Hepatocyte (in vitro differentiated cells): ENCODE data around the gene IMPDH2. TPM values are rescaled to one million over a fixed set of nuclear protein-coding genes. Genes with fewer than 3 reads are reported as not detected.

Experiments used
- DNase-seq: peaks from one replicate; pipeline ENCODE4 v3.0.0-alpha.2; 2016; ENCODE audit warnings: low spot score
- H2AFZ ChIP-seq: fragments of 200-600 bp; sonication (generic); 2 replicates; pipeline ENCODE4 v1.6.0; 2016; ENCODE audit warnings: antibody characterized with exemption, mild to moderate bottlenecking
- H3K27ac ChIP-seq: fragments of 200-600 bp; sonication (generic); 2 replicates; pipeline ENCODE4 v1.5.1; 2016; ENCODE audit warnings: mild to moderate bottlenecking
- H3K27me3 ChIP-seq: fragments of 200-600 bp; sonication (generic); 2 replicates; pipeline ENCODE4 v1.6.1; 2016
- H3K36me3 ChIP-seq: fragments of 200-600 bp; sonication (generic); replicated peaks from 2 replicates; pipeline ENCODE4 v1.5.1; 2016; ENCODE audit warnings: low read depth; ENCODE audit not compliant: insufficient read depth
- H3K4me1 ChIP-seq: fragments of 200-600 bp; sonication (generic); 2 replicates; pipeline ENCODE4 v1.5.1; 2016; ENCODE audit warnings: mild to moderate bottlenecking, moderate library complexity; ENCODE audit not compliant: insufficient read depth
- H3K4me2 ChIP-seq: fragments of 200-600 bp; sonication (generic); 2 replicates; pipeline ENCODE4 v1.6.0; 2016
- H3K4me3 ChIP-seq: fragments of 200-600 bp; sonication (generic); 2 replicates; pipeline ENCODE4 v1.5.1; 2016; ENCODE audit warnings: mild to moderate bottlenecking
- H3K79me2 ChIP-seq: fragments of 200-600 bp; sonication (generic); 2 replicates; pipeline ENCODE4 v1.6.0; 2017; ENCODE audit warnings: mild to moderate bottlenecking
- H3K9me2 ChIP-seq: fragments of 200-600 bp; sonication (generic); replicated peaks from 2 replicates; pipeline ENCODE4 v1.6.0; 2017; ENCODE audit warnings: mild to moderate bottlenecking; ENCODE audit not compliant: insufficient read depth
- H3K9me3 ChIP-seq: fragments of 200-600 bp; sonication (generic); 2 replicates; pipeline ENCODE4 v1.5.1; 2016; ENCODE audit warnings: low read depth, mild to moderate bottlenecking
- H4K20me1 ChIP-seq: fragments of 200-600 bp; sonication (generic); 2 replicates; pipeline ENCODE4 v1.6.0; 2016; ENCODE audit warnings: mild to moderate bottlenecking; ENCODE audit not compliant: insufficient read depth, poor library complexity, severe bottlenecking
- CTCF ChIP-seq: fragments of 200-600 bp; sonication (generic); IDR thresholded peaks from 2 replicates; pipeline ENCODE4 v1.5.1; 2016; ENCODE audit warnings: antibody characterized with exemption, mild to moderate bottlenecking; ENCODE audit not compliant: poor library complexity
- EZH2 ChIP-seq: fragments of 200-600 bp; sonication (generic); IDR thresholded peaks from 2 replicates; pipeline ENCODE4 v1.6.1; 2016; ENCODE audit warnings: antibody characterized with exemption, mild to moderate bottlenecking, borderline replicate concordance
- EZH2phosphoT487 ChIP-seq: fragments of 200-600 bp; sonication (generic); IDR thresholded peaks from one replicate; pipeline ENCODE4 v1.6.1; 2018; ENCODE audit warnings: antibody characterized with exemption, mild to moderate bottlenecking, low read depth, moderate library complexity; ENCODE audit not compliant: unreplicated experiment, severe bottlenecking
- WGBS: methylation state at CpG from one replicate; pipeline ENCODE4 v1.1.6; 2016; ENCODE audit warnings: low lambda C conversion rate; ENCODE audit errors: missing lambda C conversion rate; 5-methylcytosine and 5-hydroxymethylcytosine counted together
- polyA plus RNA-seq: library from polyadenylated mRNA; unstranded; fragments of >200 nt; fragmentation: Nextera tagmentation; extraction: Ambion mirVana; gene quantifications from 2 replicates; pipeline ENCODE4 v1.2.1, GENCODE V29; 2016
- total RNA-seq: library from RNA; depleted of rRNA; stranded (reverse); fragments of >200 nt; gene quantifications from 2 replicates; pipeline ENCODE4 v1.2.3, GENCODE V29; 2014

Gene IMPDH2
- total and polyA plus RNA-seq, 2 experiments from 2014 or later = 115 to 180 TPM

- no peak for DNase-seq
- peak overlapping the region; percentile 99 for H3K4me2 ChIP-seq
- no peak overlapping the region for H3K4me3 ChIP-seq
- peaks cover 48% of the 10 kb centered on the region for H3K79me2 ChIP-seq
- TF ChIP-seq EZH2 = no peak
- TF ChIP-seq EZH2phosphoT487 = no peak
- no peak for TF ChIP-seq CTCF
- no peaks in the 10 kb centered on the region for H3K9me2 ChIP-seq
- no peaks in the 10 kb centered on the region for H4K20me1 ChIP-seq
- peak overlapping the region; percentile 98 for H3K27ac ChIP-seq
- no peaks in the 10 kb centered on the region for H3K9me3 ChIP-seq
- H3K36me3 ChIP-seq = no peaks in the 10 kb centered on the region
- 89% methylated on average over 5 of the region's 5 CpGs for WGBS
- H3K27me3 ChIP-seq = no peaks in the 10 kb centered on the region
- peaks cover 14% of the 10 kb centered on the region for H3K4me1 ChIP-seq
- no peak overlapping the region for H2AFZ ChIP-seq
Measured at GRCh38 chr3:48991851-48992545, 37.2 kb downstream of the IMPDH2 start.

- TF ChIP-seq EZH2phosphoT487 = no peak
- no peak for TF ChIP-seq EZH2
- TF ChIP-seq CTCF = no peak
- DNase-seq = peak; percentile 52
- WGBS = 12% methylated on average over 32 of the region's 40 CpGs
Measured at GRCh38 chr3:48990636-48991469, 38.3 kb downstream of the IMPDH2 start.

GRCh38 chr3:48989796-48990635 is 39.2 kb downstream of the IMPDH2 start, which contains the start of gene P4HTM:
P4HTM (plus strand) TSS chr3:48990241; CDS start chr3:48990257, 16 bp downstream.
- TF ChIP-seq CTCF (peak; percentile 37), EZH2 (no peak)
- H3K9me3 ChIP-seq = no peaks in the 10 kb centered on the region
- WGBS = 1% methylated on average over 60 of the region's 91 CpGs
- no peaks in the 10 kb centered on the region for H3K27me3 ChIP-seq
- H3K27ac ChIP-seq = peak within 1 kb of the TSS; percentile 98
- peak within 1 kb of the TSS; percentile 97 for H3K4me3 ChIP-seq
- peaks cover 14% of the 10 kb centered on the region for H3K4me1 ChIP-seq
- H3K9me2 ChIP-seq = no peaks in the 10 kb centered on the region
- DNase-seq = peak; percentile 94
- peak within 1 kb of the TSS; percentile 99 for H3K4me2 ChIP-seq
- H3K79me2 ChIP-seq = peaks cover 48% of the 10 kb centered on the region
- no peaks in the 10 kb centered on the region for H4K20me1 ChIP-seq
- no peaks in the 10 kb centered on the region for H3K36me3 ChIP-seq
- peak within 1 kb of the TSS; percentile 97 for H2AFZ ChIP-seq

More at GRCh38 chr3:48990636-48991469, 38.3 kb downstream of the IMPDH2 start:
- H3K9me2 ChIP-seq = no peaks in the 10 kb centered on the region
- H2AFZ ChIP-seq = peak overlapping the region; percentile 97
- no peaks in the 10 kb centered on the region for H4K20me1 ChIP-seq
- H3K36me3 ChIP-seq = no peaks in the 10 kb centered on the region
- peak overlapping the region; percentile 99 for H3K4me2 ChIP-seq
- H3K27me3 ChIP-seq = no peaks in the 10 kb centered on the region
- peak overlapping the region; percentile 97 for H3K4me3 ChIP-seq
- H3K27ac ChIP-seq = peak overlapping the region; percentile 98
- no peaks in the 10 kb centered on the region for H3K9me3 ChIP-seq
- H3K4me1 ChIP-seq = peaks cover 14% of the 10 kb centered on the region
- peaks cover 48% of the 10 kb centered on the region for H3K79me2 ChIP-seq
